Measurements from ENCODE around the gene PRR29.

The PRR29 gene

GRCh38 chr17:64020056-64020766 is 22.1 kb downstream of the PRR29 start, which contains the start of gene ICAM2:
ICAM2 (minus strand) TSS chr17:64020633; CDS start chr17:64006691, 13,942 bp downstream.
- no peak for FAIRE-seq
- TF ChIP-seq CTCF (IDR thresholded peaks at IDR 0.05; ENCODE audit: insufficient read depth, missing control alignments), result no peak

GRCh38 chr17:64022611-64023063 is 24.5 kb downstream of the PRR29 start:
- FAIRE-seq (no peak), DNase-seq (ENCODE audit: insufficient read length, low spot score) (no peak)
- no peak for TF ChIP-seq CTCF (IDR thresholded peaks at IDR 0.05; ENCODE audit: insufficient read depth, missing control alignments)

More at GRCh38 chr17:64020056-64020766, 22.1 kb downstream of the PRR29 start, which contains the start of gene ICAM2:
- no peak for DNase-seq (ENCODE audit: insufficient read length, low spot score)

- FAIRE-seq, result no peak
- no peak for DNase-seq (ENCODE audit: insufficient read length, low spot score)
Observed at GRCh38 chr17:64024215-64024654, 26.1 kb downstream of the PRR29 start.

GRCh38 chr17:64024781-64025731 is 26.9 kb downstream of the PRR29 start:
- FAIRE-seq, result no peak
- TF ChIP-seq CTCF (IDR thresholded peaks at IDR 0.05; ENCODE audit: insufficient read depth, missing control alignments), result no peak
- DNase-seq (ENCODE audit: insufficient read length, low spot score), result no peak

More at GRCh38 chr17:64024215-64024654, 26.1 kb downstream of the PRR29 start:
- TF ChIP-seq CTCF (IDR thresholded peaks at IDR 0.05; ENCODE audit: insufficient read depth, missing control alignments), result no peak

- peak; percentile 99 for TF ChIP-seq CTCF (IDR thresholded peaks at IDR 0.05; ENCODE audit: insufficient read depth, missing control alignments)
- FAIRE-seq, result no peak
Observed at GRCh38 chr17:64025732-64026294, 27.7 kb downstream of the PRR29 start.

GRCh38 chr17:64028874-64029464 is 30.8 kb downstream of the PRR29 start:
- no peak for DNase-seq (ENCODE audit: insufficient read length, low spot score)
- no peak for FAIRE-seq
- TF ChIP-seq CTCF (IDR thresholded peaks at IDR 0.05; ENCODE audit: insufficient read depth, missing control alignments), result peak; percentile 82

More at GRCh38 chr17:64025732-64026294, 27.7 kb downstream of the PRR29 start:
- no peak for DNase-seq (ENCODE audit: insufficient read length, low spot score)

Data from D721Med (cell line).